Ovary (tissue), 9 donors: ENCODE results near the gene SGO2. TPM values are rescaled to one million over a fixed set of nuclear protein-coding genes. Genes with fewer than 3 reads are reported as not detected.

ENCODE experiments used
- DNase-seq, 5 donors: peaks; one replicate each; pipeline ENCODE4 v3.0.0-alpha.2; 2019 to 2020
- H3K27ac ChIP-seq, 2 donors: fragments of 200-600 bp; one replicate each; pipeline versions ENCODE4 v1.5.1 to v1.8.0; 2019 to 2022
- H3K27me3 ChIP-seq: fragments of 200-600 bp; one replicate; pipeline ENCODE4 v1.8.0; 2022
- H3K36me3 ChIP-seq: fragments of 200-600 bp; sonication (generic); one replicate; pipeline ENCODE4 v1.5.1; 2019
- H3K4me1 ChIP-seq: one replicate; pipeline ENCODE4 v1.8.1; 2013; ENCODE audit warnings: mild to moderate bottlenecking, moderate library complexity; ENCODE audit not compliant: insufficient read depth
- H3K4me3 ChIP-seq: fragments of 200-600 bp; sonication (generic); one replicate; pipeline ENCODE4 v1.5.1; 2017
- H3K9me3 ChIP-seq, 2 donors: fragments of 200-600 bp in 1 of 2; sonication (generic) in 1 of 2; one replicate each; pipeline versions ENCODE4 v1.5.1 to v1.8.1; 2013 to 2019; ENCODE audit warnings: mild to moderate bottlenecking in 1 of 2, moderate library complexity in 1 of 2
- EP300 ChIP-seq: sonication (generic); formaldehyde crosslinking; IDR thresholded peaks from one replicate; pipeline ENCODE4 v1.6.1; 2017; ENCODE audit warnings: antibody characterized with exemption
- POLR2A ChIP-seq: fragments of 450-650 bp; IDR thresholded peaks from one replicate; pipeline ENCODE4 v1.6.1; 2017; ENCODE audit warnings: antibody characterized with exemption, mild to moderate bottlenecking, moderate library complexity
- WGBS, 3 donors: extraction: QIAGEN DNeasy Blood & Tissue Kit in 1 of 3; methylation state at CpG; one replicate each; pipeline versions ENCODE4 v1.1.5 to v1.1.7; 2013 to 2017; 5-methylcytosine and 5-hydroxymethylcytosine counted together
- intact Hi-C, 4 donors: fragments of 100-400 bp; cut with DNase I; formaldehyde crosslinking; loops; one replicate each; pipeline versions ENCODE4 v1.11.0 to v1.15.1; 2022 to 2023
- polyA plus RNA-seq, 2 donors: library from polyadenylated mRNA; stranded (reverse); fragments of 200-250 nt in 1 of 2; fragments of 350-450 nt in 1 of 2; fragmentation: Illumina TruSeq in 1 of 2; extraction: RNeasy Lipid Tissue Mini Kit (QIAGEN cat#74804) in 1 of 2; gene quantifications; one replicate each; pipeline ENCODE4 v1.2.3, GENCODE V29; 2013 to 2014
- total RNA-seq, 7 donors: library from RNA; depleted of rRNA in 2 of 7; stranded (reverse); fragments of >200 nt in 2 of 7; fragmentation: NEBNext Ultra II Directional in 3 of 7; extraction: Animal tissue kit (Norgen Biotek cat#: 25700) in 3 of 7; gene quantifications; one replicate each; pipeline versions ENCODE4 v1.1.0 to v1.2.4, GENCODE V29; 2016 to 2023
- TF ChIP-seq, protein P1 (sequence below), 3 donors: fragments of 450-650 bp in 2 of 3; fragments of 200-600 bp in 1 of 3; IDR thresholded peaks; one replicate each; pipeline versions ENCODE4 v1.5.1 to v1.8.0; 2016 to 2022; ENCODE audit warnings: antibody characterized with exemption in 3 of 3, mild to moderate bottlenecking in 1 of 3
- donor health status: DM: no; HTN: no; CAD: no; lungs with moderate emphysema.
- donor health status: DM: no; HTN: no; CAD: no.
- donor health status: Bipolar disorder and iron deficiency.
- donor health status: DM: yes; HTN: yes; CAD: no.
- donor health status: DM: no; HTN: no; CAD: no.
- donor health status: DM: yes; HTN: yes; CAD: no.

Gene SGO2
- total and polyA plus RNA-seq, 9 donors, result 1.8 to 4.4 (median 2.7) TPM

- intact Hi-C loops, result no loop called here
These were observed 2.4 kb upstream of the SGO2 start for GRCh38 chr2:200523604-200524003.

DNA sequence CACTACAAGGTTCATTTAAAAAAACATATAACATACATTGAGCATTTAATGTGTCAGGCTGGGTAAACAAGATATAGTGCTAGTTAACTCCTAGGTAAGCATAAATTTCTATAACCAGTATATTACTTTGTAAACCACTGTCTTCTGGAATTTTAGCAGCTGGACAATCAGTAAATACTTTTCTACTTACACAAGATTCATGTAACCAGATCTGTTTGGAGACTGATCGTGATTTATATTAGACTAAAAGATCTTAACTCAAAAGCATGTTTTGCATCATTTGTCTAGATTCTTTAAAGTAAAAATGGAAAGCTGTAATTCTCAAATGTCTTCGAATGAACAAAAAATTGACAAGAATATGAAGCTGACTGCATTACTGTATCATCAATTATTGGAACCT lies 941 bp upstream of the SGO2 start:
- no peaks in the 10 kb centered on the region for H3K4me1 ChIP-seq
- no peaks in the 10 kb centered on the region for H3K36me3 ChIP-seq
- 75 to 82% (median 82%) methylated on average over 2 of the region's 2 CpGs for WGBS, 3 donors
- intact Hi-C loops, result no loop called here
- TF ChIP-seq POLR2A (no peak), EP300 (no peak)
- TF ChIP-seq, protein P1, sequence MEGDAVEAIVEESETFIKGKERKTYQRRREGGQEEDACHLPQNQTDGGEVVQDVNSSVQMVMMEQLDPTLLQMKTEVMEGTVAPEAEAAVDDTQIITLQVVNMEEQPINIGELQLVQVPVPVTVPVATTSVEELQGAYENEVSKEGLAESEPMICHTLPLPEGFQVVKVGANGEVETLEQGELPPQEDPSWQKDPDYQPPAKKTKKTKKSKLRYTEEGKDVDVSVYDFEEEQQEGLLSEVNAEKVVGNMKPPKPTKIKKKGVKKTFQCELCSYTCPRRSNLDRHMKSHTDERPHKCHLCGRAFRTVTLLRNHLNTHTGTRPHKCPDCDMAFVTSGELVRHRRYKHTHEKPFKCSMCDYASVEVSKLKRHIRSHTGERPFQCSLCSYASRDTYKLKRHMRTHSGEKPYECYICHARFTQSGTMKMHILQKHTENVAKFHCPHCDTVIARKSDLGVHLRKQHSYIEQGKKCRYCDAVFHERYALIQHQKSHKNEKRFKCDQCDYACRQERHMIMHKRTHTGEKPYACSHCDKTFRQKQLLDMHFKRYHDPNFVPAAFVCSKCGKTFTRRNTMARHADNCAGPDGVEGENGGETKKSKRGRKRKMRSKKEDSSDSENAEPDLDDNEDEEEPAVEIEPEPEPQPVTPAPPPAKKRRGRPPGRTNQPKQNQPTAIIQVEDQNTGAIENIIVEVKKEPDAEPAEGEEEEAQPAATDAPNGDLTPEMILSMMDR (IDR thresholded peaks at IDR 0.05), result no peak
- H3K4me3 ChIP-seq, result no peak overlapping the region
- no peak for DNase-seq
- no peaks in the 10 kb centered on the region for H3K27me3 ChIP-seq
- no peak overlapping the region for H3K27ac ChIP-seq
- no peaks in the 10 kb centered on the region for H3K9me3 ChIP-seq

More at GRCh38 chr2:200523604-200524003, 2.4 kb upstream of the SGO2 start:
- H3K27me3 ChIP-seq, result no peaks in the 10 kb centered on the region
- WGBS, 3 donors, result 68 to 75% (median 73%) methylated on average over 2 of the region's 2 CpGs
- no peak for TF ChIP-seq EP300
- TF ChIP-seq, protein P1 (IDR thresholded peaks at IDR 0.05), result no peak
- no peak for TF ChIP-seq POLR2A
- no peaks in the 10 kb centered on the region for H3K36me3 ChIP-seq
- DNase-seq, result no peak
- no peaks in the 10 kb centered on the region for H3K9me3 ChIP-seq
- no peak overlapping the region for H3K27ac ChIP-seq
- H3K4me3 ChIP-seq, result no peak overlapping the region
- no peaks in the 10 kb centered on the region for H3K4me1 ChIP-seq

DNA sequence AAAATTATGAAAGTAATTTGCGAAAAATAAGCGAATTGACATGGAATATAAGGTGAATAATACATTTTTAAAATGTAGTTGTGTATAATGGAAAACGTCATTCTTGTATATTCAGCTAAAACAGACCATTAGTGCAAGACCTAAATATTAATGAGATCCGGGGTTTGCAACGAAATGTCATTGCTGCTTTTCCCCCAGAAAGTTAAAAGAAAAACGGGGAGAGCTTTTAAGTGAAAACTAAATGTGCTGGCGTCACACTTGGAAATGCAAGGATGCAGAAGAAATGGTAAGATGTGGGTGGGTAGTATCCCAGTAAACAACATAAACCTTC lies 491 bp upstream of the SGO2 start:
- no peaks in the 10 kb centered on the region for H3K4me1 ChIP-seq
- WGBS, 3 donors, result 15 to 21% (median 16%) methylated on average over 7 of the region's 7 CpGs
- no peak overlapping the region for H3K27ac ChIP-seq
- H3K36me3 ChIP-seq, result no peaks in the 10 kb centered on the region
- no peaks in the 10 kb centered on the region for H3K27me3 ChIP-seq
- H3K9me3 ChIP-seq, result no peaks in the 10 kb centered on the region
- no peak for DNase-seq
- TF ChIP-seq, protein P1 (IDR thresholded peaks at IDR 0.05), result no peak
- TF ChIP-seq POLR2A, result no peak
- no peak for TF ChIP-seq EP300
- intact Hi-C loops, result no loop called here
- peak overlapping the region; percentile 78 for H3K4me3 ChIP-seq

DNA sequence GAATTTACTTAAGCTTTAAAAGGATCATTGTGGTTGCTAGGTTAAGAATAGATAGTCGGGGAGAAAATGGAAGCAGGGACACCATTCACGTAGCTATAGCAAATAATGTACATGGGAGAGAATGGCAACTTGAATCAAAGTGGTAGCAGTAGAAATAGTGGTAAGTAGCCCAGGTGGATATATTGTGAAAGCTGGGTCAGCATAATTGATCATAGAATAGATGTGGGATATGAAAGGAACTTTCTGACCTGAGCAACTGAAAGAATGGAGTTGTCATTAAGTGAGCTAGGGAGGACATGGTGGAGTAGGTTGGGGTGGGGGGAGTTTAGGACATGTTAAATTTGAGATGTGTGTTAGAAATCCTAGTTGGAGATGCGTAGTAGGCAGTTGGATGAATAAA lies 2.2 kb downstream of the SGO2 start:
- Histone ChIP-seq H3K27me3 (no peaks in the 10 kb centered on the region), H3K9me3 (no peaks in the 10 kb centered on the region), H3K4me3 (no peak overlapping the region), H3K36me3 (no peaks in the 10 kb centered on the region), H3K27ac (no peak overlapping the region), H3K4me1 (no peaks in the 10 kb centered on the region)
- intact Hi-C loops, result no loop called here
- DNase-seq, result no peak
- WGBS, 3 donors, result 89 to 94% (median 92%) methylated on average over 3 of the region's 3 CpGs
- TF ChIP-seq, protein P1 (IDR thresholded peaks at IDR 0.05), result no peak
- TF ChIP-seq POLR2A, result no peak
- no peak for TF ChIP-seq EP300

GRCh38 chr2:200533754-200534153 lies 7.7 kb downstream of the SGO2 start:
- peaks cover 4% of the 10 kb centered on the region for H3K4me1 ChIP-seq
- no peak overlapping the region for H3K27ac ChIP-seq
- no peaks in the 10 kb centered on the region for H3K27me3 ChIP-seq
- 7 to 11% (median 7%) methylated on average over 2 of the region's 2 CpGs for WGBS, 3 donors
- DNase-seq, result no peak
- H3K9me3 ChIP-seq, result no peaks in the 10 kb centered on the region
- intact Hi-C loops, result no loop called here
- H3K4me3 ChIP-seq, result no peak overlapping the region
- TF ChIP-seq EP300 (no peak), POLR2A (no peak)
- TF ChIP-seq, protein P1 (IDR thresholded peaks at IDR 0.05), result no peak
- no peaks in the 10 kb centered on the region for H3K36me3 ChIP-seq
